ENCODE results near the gene HECA. TPM values are rescaled to one million over a fixed set of nuclear protein-coding genes. Genes with fewer than 3 reads are reported as not detected.
"Not testable (repeated sequence)": the region's sequence is repeated elsewhere in the genome, so short reads cannot be mapped to it uniquely, and the experiment has no call there.

The HECA gene
- total RNA-seq, 1 donor: 22.9 TPM

DNA sequence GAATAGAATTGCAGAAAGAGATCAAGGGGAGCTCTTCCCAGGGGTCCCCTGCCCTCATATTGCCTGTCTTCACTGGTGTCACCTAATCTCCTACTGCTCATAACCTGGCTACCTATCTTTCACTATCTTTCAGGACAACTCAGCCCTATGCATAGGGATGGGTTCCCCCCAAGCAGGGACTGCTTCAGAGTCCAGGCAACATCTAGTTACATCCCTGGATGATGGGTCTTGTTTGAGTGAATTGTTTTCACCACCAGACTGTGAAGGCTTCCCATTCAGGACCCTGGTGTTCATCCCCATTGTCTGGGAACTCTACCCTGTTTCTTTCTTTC is 850 bp upstream of the HECA start:
- TF ChIP-seq, protein P1, sequence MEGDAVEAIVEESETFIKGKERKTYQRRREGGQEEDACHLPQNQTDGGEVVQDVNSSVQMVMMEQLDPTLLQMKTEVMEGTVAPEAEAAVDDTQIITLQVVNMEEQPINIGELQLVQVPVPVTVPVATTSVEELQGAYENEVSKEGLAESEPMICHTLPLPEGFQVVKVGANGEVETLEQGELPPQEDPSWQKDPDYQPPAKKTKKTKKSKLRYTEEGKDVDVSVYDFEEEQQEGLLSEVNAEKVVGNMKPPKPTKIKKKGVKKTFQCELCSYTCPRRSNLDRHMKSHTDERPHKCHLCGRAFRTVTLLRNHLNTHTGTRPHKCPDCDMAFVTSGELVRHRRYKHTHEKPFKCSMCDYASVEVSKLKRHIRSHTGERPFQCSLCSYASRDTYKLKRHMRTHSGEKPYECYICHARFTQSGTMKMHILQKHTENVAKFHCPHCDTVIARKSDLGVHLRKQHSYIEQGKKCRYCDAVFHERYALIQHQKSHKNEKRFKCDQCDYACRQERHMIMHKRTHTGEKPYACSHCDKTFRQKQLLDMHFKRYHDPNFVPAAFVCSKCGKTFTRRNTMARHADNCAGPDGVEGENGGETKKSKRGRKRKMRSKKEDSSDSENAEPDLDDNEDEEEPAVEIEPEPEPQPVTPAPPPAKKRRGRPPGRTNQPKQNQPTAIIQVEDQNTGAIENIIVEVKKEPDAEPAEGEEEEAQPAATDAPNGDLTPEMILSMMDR (IDR thresholded peaks at IDR 0.05; ENCODE audit: insufficient read depth, low read depth, low read length): no peak
- H3K4me3 ChIP-seq (ENCODE audit: low read depth, low read length): no peak overlapping the region
- DNase-seq (ENCODE audit: low read depth): no peak

DNA sequence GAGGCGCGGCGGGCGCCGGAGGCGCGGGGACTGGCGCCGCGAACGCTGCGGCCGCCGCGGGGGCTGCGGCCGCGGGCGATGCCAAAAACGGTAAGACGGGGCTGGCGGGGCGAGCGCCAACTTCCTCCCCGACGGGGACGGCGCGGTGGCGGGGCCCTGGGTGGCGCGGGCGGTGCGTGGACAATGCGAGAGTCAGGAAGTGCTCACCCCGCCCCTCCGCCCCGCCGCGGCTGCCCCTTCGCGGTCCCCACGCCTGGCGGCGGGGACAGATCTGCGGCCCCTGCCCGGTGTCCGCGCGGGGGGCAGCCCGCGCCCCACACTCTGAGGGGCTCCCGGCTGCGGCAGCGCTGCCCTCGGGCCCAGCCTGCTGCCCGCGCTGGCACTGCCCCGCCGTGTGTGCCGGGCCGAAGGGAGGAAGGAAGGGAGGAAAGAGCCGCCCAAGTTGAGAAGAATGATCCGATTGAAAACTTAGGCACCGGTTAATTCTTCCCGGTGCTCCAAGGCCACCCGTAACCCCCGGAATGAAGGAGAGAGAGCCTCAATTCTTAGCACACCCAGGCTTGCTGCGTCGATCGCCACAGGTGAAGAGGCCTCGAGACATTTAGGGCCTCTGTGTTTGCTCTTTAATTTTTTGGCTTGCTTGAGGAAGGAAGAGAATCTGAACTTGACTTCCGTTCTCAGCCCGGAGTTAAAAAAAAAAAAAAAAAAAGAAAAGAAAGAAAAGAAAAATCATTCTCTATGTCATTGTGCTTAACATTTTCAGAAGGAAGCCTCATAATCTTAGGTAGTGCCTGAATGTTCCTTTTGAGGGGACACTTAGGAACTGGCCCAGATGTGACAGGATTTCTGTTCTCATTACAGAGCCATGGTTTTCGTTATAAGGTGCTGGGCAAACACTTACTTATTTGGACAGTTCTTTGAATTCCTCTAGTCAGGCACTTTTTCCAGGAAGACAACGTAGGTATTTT is 982 bp downstream of the HECA start:
- DNase-seq (ENCODE audit: low read depth): peak; percentile 38
- peak overlapping the region; percentile 76 for H3K4me3 ChIP-seq (ENCODE audit: low read depth, low read length)
- TF ChIP-seq, protein P1 (IDR thresholded peaks at IDR 0.05; ENCODE audit: insufficient read depth, low read depth, low read length): no peak

- no peak for DNase-seq (ENCODE audit: low read depth)
- no peak overlapping the region for H3K4me3 ChIP-seq (ENCODE audit: low read depth, low read length)
- TF ChIP-seq, protein P1 (IDR thresholded peaks at IDR 0.05; ENCODE audit: insufficient read depth, low read depth, low read length): no peak
Measured at GRCh38 chr6:139137706-139138105, 2.8 kb downstream of the HECA start.

- not testable (repeated sequence) for DNase-seq (ENCODE audit: low read depth); H3K4me3 ChIP-seq (ENCODE audit: low read depth, low read length)
Measured at GRCh38 chr6:139140854-139141253, 6.0 kb downstream of the HECA start.

- DNase-seq (ENCODE audit: low read depth): no peak
- TF ChIP-seq, protein P1 (IDR thresholded peaks at IDR 0.05; ENCODE audit: insufficient read depth, low read depth, low read length): no peak
- no peak overlapping the region for H3K4me3 ChIP-seq (ENCODE audit: low read depth, low read length)
Measured at GRCh38 chr6:139142262-139142661, 7.4 kb downstream of the HECA start.

- TF ChIP-seq, protein P1 (IDR thresholded peaks at IDR 0.05; ENCODE audit: insufficient read depth, low read depth, low read length): no peak
Measured at GRCh38 chr6:139143111-139143510, 8.2 kb downstream of the HECA start.

DNA sequence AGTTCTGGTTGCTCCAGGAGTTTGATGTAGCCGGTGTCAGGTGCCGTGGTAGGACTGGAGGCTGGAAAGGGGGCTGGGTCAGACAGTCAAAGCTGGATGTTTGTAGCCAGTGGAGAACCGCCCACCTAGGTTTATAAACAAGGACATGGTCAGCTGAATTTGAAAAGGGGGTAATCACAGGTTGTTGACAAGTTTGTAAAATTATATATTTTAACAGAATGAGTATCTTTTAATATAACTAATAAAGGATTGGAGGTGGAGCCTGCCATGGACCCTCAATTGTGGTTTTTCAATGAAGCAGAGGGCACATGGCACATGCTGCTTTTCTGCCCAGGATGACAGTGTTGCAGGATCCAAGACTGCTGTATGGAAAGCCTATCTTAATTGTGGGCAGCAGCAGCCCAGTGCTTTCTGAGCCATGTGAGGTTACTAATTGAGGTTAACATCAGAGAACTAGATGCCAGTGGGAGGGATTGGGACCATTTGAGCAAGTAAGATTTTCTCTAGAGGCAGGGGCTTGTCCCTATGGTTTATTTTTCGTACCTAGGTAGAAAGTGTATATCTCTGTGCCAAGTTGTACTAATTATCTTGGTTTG is 9.7 kb downstream of the HECA start:
- DNase-seq (ENCODE audit: low read depth): no peak
- TF ChIP-seq, protein P1 (IDR thresholded peaks at IDR 0.05; ENCODE audit: insufficient read depth, low read depth, low read length): no peak
- H3K4me3 ChIP-seq (ENCODE audit: low read depth, low read length): no peak overlapping the region

More at GRCh38 chr6:139143111-139143510, 8.2 kb downstream of the HECA start:
- DNase-seq (ENCODE audit: low read depth): no peak
- H3K4me3 ChIP-seq (ENCODE audit: low read depth, low read length): no peak overlapping the region
